DND-41 (cell line): ENCODE results near the gene NR1I2.

Source experiments
- EZH2 ChIP-seq: IDR thresholded peaks from 3 replicates; pipeline ENCODE4 v1.6.1; 2012; ENCODE audit warnings: borderline replicate concordance, low read depth, mild to moderate bottlenecking, moderate library complexity, low read length, inconsistent platforms; ENCODE audit not compliant: severe bottlenecking
- TF ChIP-seq, protein P1 (sequence below): IDR thresholded peaks from 2 replicates; pipeline ENCODE4 v1.5.1; 2012; ENCODE audit warnings: borderline replicate concordance, low read length, moderate library complexity, mild to moderate bottlenecking; ENCODE audit not compliant: poor library complexity, severe bottlenecking; ENCODE audit errors: extremely low read depth

DNA sequence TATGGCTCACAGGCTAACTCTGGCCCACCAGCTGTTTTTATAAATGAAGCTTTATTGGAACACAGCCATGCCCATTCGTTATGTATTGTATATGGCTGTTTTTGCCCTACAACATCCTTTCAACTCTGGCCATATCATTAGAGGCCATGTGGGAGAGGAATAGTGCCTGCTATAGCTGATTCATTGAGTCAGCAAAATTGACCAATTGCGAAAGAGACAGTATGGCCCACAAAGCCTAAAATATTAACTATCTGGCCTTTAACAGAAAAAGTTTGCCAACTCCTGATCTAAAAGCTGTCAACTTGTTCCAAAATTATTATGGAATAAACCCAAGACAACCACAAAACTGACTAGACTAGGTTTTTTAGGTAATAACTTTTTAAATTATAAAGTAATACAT lies 1.4 kb downstream of the NR1I2 start:
- TF ChIP-seq, protein P1, sequence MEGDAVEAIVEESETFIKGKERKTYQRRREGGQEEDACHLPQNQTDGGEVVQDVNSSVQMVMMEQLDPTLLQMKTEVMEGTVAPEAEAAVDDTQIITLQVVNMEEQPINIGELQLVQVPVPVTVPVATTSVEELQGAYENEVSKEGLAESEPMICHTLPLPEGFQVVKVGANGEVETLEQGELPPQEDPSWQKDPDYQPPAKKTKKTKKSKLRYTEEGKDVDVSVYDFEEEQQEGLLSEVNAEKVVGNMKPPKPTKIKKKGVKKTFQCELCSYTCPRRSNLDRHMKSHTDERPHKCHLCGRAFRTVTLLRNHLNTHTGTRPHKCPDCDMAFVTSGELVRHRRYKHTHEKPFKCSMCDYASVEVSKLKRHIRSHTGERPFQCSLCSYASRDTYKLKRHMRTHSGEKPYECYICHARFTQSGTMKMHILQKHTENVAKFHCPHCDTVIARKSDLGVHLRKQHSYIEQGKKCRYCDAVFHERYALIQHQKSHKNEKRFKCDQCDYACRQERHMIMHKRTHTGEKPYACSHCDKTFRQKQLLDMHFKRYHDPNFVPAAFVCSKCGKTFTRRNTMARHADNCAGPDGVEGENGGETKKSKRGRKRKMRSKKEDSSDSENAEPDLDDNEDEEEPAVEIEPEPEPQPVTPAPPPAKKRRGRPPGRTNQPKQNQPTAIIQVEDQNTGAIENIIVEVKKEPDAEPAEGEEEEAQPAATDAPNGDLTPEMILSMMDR: no peak
- no peak for TF ChIP-seq EZH2
